T-helper 2 cell treated with Interferon-gamma antibody and Interleukin-4, amounts not matched to agents 5 μg/mL and 100 μg/mL, for 36 hours (primary cell): ENCODE measurements around the gene ETFB.

ENCODE experiments used
- DNase-seq: peaks from one replicate; pipeline ENCODE4 v3.0.0; 2021; ENCODE audit warnings: low spot score
- H3K27ac Mint-ChIP-seq: one replicate; pipeline ENCODE4 v1.8.0; 2021; ENCODE audit warnings: mild to moderate bottlenecking, mixed read lengths
- H3K27me3 Mint-ChIP-seq: one replicate; pipeline ENCODE4 v1.8.0; 2021; ENCODE audit warnings: low read depth, mixed read lengths
- H3K36me3 Mint-ChIP-seq: one replicate; pipeline ENCODE4 v1.8.0; 2021; ENCODE audit warnings: low read depth, mixed read lengths
- H3K4me1 Mint-ChIP-seq: one replicate; pipeline ENCODE4 v1.8.0; 2021; ENCODE audit warnings: low read depth, mixed read lengths
- H3K4me3 Mint-ChIP-seq: one replicate; pipeline ENCODE4 v1.8.0; 2022; ENCODE audit warnings: mild to moderate bottlenecking, moderate library complexity, mixed read lengths
- H3K9me3 Mint-ChIP-seq: one replicate; pipeline ENCODE4 v1.8.0; 2021; ENCODE audit warnings: mixed read lengths

Gene ETFB

DNA sequence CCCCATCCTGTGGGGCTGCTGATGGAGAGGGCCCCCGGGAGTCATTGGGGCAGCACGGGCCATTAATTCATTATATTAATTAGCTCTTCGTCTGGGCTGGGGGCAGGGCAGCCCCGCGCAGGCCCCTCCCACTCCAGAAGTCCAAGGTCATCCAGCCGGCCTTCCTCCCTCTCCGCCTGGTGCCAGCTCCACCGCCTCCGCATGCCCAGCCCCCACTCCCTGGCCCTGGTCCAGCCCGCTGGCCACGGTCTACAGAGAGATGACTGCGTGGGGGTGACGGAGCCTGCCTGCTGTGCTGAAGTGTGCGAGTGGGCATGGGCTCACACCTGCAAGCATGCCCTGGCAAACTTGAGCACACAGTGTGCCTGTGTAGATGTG is 45.9 kb downstream of the ETFB start:
- no peak overlapping the region for H3K27ac Mint-ChIP-seq
- no peak for DNase-seq
- H3K4me3 Mint-ChIP-seq, result no peak overlapping the region
- H3K27me3 Mint-ChIP-seq, result peaks cover 18% of the 10 kb centered on the region
- no peaks in the 10 kb centered on the region for H3K36me3 Mint-ChIP-seq
- H3K4me1 Mint-ChIP-seq, result no peaks in the 10 kb centered on the region
- H3K9me3 Mint-ChIP-seq, result no peaks in the 10 kb centered on the region

DNA sequence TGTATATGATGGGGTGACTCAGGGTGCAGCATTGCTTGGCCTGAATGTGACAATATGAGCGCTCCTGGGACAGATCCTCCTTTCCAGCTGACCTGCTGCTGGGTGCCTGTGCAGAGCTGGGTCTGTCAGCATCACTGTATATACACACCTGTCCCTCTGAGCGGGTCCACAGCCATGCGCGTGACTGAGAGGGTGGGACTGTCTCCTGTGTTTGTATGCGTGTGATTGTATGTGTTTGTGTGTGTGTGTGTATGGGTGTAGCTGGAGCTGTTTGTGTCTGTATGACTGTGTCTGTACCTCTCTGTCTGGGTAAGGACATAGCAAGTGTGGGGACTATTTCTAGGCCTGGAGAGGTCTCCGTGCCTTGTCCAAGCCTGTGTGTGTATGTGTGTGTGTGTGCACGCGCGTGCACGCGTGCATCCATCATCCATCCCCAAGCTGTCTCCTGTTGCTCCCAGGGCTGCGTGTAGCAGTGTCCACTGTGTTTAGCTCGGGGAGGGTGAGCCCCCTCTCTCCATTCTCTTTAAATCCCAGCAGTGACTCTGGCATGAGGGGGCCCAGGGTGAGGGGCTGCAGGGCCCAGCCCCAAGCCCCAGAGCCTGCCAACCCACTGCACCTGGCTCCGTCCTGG is 46.4 kb downstream of the ETFB start:
- peaks cover 20% of the 10 kb centered on the region for H3K27me3 Mint-ChIP-seq
- no peaks in the 10 kb centered on the region for H3K36me3 Mint-ChIP-seq
- H3K9me3 Mint-ChIP-seq, result no peaks in the 10 kb centered on the region
- H3K4me1 Mint-ChIP-seq, result no peaks in the 10 kb centered on the region
- no peak overlapping the region for H3K27ac Mint-ChIP-seq
- no peak overlapping the region for H3K4me3 Mint-ChIP-seq
- DNase-seq, result no peak

GRCh38 chr19:51318687-51319648 is 47.2 kb downstream of the ETFB start:
- H3K4me3 Mint-ChIP-seq, result no peak overlapping the region
- no peaks in the 10 kb centered on the region for H3K36me3 Mint-ChIP-seq
- DNase-seq, result no peak
- H3K27ac Mint-ChIP-seq, result no peak overlapping the region
- H3K4me1 Mint-ChIP-seq, result no peaks in the 10 kb centered on the region
- H3K9me3 Mint-ChIP-seq, result no peaks in the 10 kb centered on the region
- H3K27me3 Mint-ChIP-seq, result peaks cover 20% of the 10 kb centered on the region

GRCh38 chr19:51317968-51318367 is 48.2 kb downstream of the ETFB start:
- H3K9me3 Mint-ChIP-seq, result no peaks in the 10 kb centered on the region
- H3K36me3 Mint-ChIP-seq, result no peaks in the 10 kb centered on the region
- H3K4me1 Mint-ChIP-seq, result peaks cover 3% of the 10 kb centered on the region
- H3K27ac Mint-ChIP-seq, result no peak overlapping the region
- no peak overlapping the region for H3K4me3 Mint-ChIP-seq
- H3K27me3 Mint-ChIP-seq, result peaks cover 24% of the 10 kb centered on the region
- DNase-seq, result no peak

DNA sequence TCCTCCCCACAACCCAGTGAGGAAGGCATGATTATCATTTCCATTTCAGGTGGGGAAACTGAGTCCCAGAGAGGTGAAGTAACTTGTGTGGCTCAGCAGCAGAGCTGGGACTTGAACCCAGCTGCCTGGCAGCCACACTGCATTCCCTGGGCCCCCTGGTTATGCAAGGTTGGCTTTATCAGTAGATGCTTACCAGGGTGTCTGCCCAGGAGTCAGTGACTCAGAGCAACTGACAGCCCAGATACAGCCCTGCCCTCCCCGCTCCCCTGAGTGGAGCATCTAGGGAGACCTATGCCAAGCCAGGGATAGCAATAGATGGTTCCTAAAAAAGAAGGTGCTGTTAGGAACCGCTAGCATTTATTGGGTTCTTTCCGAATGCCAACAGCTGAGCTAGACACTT is 48.8 kb downstream of the ETFB start:
- DNase-seq, result no peak
- no peaks in the 10 kb centered on the region for H3K36me3 Mint-ChIP-seq
- H3K4me3 Mint-ChIP-seq, result no peak overlapping the region
- H3K27me3 Mint-ChIP-seq, result peaks cover 21% of the 10 kb centered on the region
- no peak overlapping the region for H3K27ac Mint-ChIP-seq
- peaks cover 3% of the 10 kb centered on the region for H3K4me1 Mint-ChIP-seq
- H3K9me3 Mint-ChIP-seq, result no peaks in the 10 kb centered on the region

DNA sequence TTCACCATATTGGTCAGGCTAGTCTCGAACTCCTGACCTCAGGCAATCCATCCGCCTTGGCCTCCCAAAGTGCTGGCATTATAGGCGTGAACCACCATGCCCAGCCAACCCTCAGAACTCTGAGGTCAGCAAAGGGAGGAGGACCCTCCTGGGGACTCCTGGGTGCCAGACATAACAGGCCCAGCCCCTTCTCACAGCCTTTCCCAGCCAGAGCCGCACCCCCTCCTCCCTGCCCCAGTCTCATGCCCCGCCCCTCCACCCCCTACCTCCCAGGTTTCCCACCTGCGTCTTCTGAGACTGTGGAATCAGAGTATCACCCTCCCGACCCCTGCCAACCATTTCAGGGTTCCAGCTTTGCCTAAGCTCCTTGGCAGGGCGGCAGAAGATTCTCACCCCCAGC is 49.5 kb downstream of the ETFB start:
- Mint-ChIP-seq H3K4me3 (no peak overlapping the region), H3K27me3 (peaks cover 24% of the 10 kb centered on the region), H3K27ac (no peak overlapping the region), H3K9me3 (no peaks in the 10 kb centered on the region), H3K4me1 (peaks cover 3% of the 10 kb centered on the region), H3K36me3 (no peaks in the 10 kb centered on the region)
- DNase-seq, result no peak

- H3K9me3 Mint-ChIP-seq, result peaks cover 11% of the 10 kb centered on the region
- H3K36me3 Mint-ChIP-seq, result no peaks in the 10 kb centered on the region
- H3K4me1 Mint-ChIP-seq, result peaks cover 3% of the 10 kb centered on the region
- no peak within 1 kb of the TSS for H3K4me3 Mint-ChIP-seq
- no peak for DNase-seq
- peaks cover 36% of the 10 kb centered on the region for H3K27me3 Mint-ChIP-seq
- H3K27ac Mint-ChIP-seq, result no peak within 1 kb of the TSS
Observed at GRCh38 chr19:51311351-51312257, 54.6 kb downstream of the ETFB start, which contains the start of gene IGLON5. Gene IGLON5 (plus strand): TSS chr19:51311644. CDS start chr19:51311848, 204 bp downstream.

DNA sequence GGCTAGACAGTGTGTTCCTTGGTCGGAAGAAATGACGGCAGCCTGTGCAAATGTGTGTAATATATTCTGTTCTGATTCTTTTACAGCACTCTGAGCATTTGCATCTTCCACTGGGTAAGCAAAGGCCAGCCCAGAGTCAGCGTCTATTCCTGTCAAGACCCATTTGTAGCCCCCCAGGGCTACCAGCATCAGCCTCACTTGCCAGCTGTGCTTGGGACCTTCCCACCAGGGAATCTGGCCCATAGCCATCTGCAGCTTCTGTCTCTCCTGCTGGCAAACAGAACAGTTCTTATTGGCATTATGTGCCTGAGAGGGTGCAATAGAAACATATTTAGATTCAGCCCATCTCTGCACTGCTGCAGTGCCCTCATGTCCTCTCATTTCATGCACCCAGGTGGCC is 60.7 kb downstream of the ETFB start:
- peaks cover 18% of the 10 kb centered on the region for H3K9me3 Mint-ChIP-seq
- H3K4me3 Mint-ChIP-seq, result no peak overlapping the region
- H3K4me1 Mint-ChIP-seq, result no peaks in the 10 kb centered on the region

GRCh38 chr19:51301266-51301665 is 64.9 kb downstream of the ETFB start:
- no peaks in the 10 kb centered on the region for H3K4me1 Mint-ChIP-seq
- peaks cover 5% of the 10 kb centered on the region for H3K27me3 Mint-ChIP-seq
- DNase-seq, result no peak
- H3K36me3 Mint-ChIP-seq, result no peaks in the 10 kb centered on the region
- H3K27ac Mint-ChIP-seq, result no peak overlapping the region
- H3K9me3 Mint-ChIP-seq, result peaks cover 4% of the 10 kb centered on the region
- H3K4me3 Mint-ChIP-seq, result no peak overlapping the region

More for the DNA sequence above, 60.7 kb downstream of the ETFB start:
- Mint-ChIP-seq H3K27ac (no peak overlapping the region), H3K36me3 (no peaks in the 10 kb centered on the region), H3K27me3 (peaks cover 18% of the 10 kb centered on the region)
- no peak for DNase-seq

GRCh38 chr19:51297406-51297805 is 68.8 kb downstream of the ETFB start:
- no peak overlapping the region for H3K4me3 Mint-ChIP-seq
- DNase-seq, result no peak
- no peaks in the 10 kb centered on the region for H3K4me1 Mint-ChIP-seq
- no peaks in the 10 kb centered on the region for H3K9me3 Mint-ChIP-seq
- H3K36me3 Mint-ChIP-seq, result no peaks in the 10 kb centered on the region
- peaks cover 5% of the 10 kb centered on the region for H3K27me3 Mint-ChIP-seq
- H3K27ac Mint-ChIP-seq, result no peak overlapping the region

- Mint-ChIP-seq H3K4me3 (no peak overlapping the region), H3K27ac (no peak overlapping the region), H3K4me1 (no peaks in the 10 kb centered on the region), H3K27me3 (peaks cover 1% of the 10 kb centered on the region), H3K36me3 (no peaks in the 10 kb centered on the region), H3K9me3 (no peaks in the 10 kb centered on the region)
- DNase-seq, result no peak
Observed at GRCh38 chr19:51296336-51297093, 69.7 kb downstream of the ETFB start.

- no peaks in the 10 kb centered on the region for H3K9me3 Mint-ChIP-seq
- H3K4me1 Mint-ChIP-seq, result no peaks in the 10 kb centered on the region
- no peak overlapping the region for H3K27ac Mint-ChIP-seq
- H3K27me3 Mint-ChIP-seq, result no peaks in the 10 kb centered on the region
- no peaks in the 10 kb centered on the region for H3K36me3 Mint-ChIP-seq
- no peak for DNase-seq
- no peak overlapping the region for H3K4me3 Mint-ChIP-seq
Observed at GRCh38 chr19:51295382-51296126, 70.6 kb downstream of the ETFB start.
